Measurements from ENCODE around the gene MEGF11.

DNA sequence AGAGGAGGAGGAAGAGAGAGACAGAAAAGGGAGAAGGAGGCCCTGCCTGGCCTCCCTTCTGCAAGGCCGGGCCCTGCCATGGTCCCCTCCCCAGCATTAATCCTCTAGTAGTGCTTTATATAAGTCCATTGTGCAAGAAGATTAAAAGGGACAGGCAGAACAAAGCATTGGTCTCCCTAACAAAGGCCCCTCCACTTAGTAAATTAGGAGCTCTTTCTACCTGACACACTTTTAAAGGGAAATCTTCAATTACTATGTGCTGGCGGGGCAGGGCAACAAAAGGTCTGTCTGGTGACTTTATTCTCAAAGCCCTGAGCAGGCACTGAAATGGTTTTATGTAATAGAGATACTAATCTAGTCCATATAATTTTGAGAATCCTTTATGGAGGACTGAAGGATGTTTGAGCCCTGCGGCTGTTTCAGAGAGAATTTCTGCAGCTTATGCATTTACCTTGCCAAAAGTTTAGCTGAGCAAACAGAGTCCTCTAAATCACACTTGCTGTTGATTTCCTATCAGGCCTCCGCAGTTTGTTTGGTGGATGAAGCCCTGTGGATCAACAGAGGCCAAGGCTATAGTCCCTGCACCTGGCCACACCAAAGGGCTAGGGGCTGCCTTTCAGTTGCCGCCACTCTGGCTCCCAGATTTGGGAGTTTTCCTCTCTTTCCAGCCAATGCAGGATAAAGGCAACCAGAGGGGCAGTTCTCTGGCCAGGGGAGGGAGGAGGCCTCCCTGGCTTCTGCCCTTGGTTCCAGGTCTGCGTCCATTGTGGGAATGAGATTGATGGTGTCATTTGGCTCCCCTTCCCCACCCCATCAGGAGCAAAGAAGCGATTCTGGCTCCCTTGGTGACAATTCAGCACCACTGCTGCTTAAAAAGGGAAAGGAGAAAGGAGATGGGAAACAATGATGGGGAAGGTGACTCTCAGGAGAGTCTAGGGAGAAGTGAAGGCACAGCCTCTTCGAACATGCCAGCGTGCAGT lies 148.0 kb downstream of the MEGF11 start:
- TF ChIP-seq POLR2A (IDR thresholded peaks at IDR 0.05) = no peak
- TF ChIP-seq, protein P1, sequence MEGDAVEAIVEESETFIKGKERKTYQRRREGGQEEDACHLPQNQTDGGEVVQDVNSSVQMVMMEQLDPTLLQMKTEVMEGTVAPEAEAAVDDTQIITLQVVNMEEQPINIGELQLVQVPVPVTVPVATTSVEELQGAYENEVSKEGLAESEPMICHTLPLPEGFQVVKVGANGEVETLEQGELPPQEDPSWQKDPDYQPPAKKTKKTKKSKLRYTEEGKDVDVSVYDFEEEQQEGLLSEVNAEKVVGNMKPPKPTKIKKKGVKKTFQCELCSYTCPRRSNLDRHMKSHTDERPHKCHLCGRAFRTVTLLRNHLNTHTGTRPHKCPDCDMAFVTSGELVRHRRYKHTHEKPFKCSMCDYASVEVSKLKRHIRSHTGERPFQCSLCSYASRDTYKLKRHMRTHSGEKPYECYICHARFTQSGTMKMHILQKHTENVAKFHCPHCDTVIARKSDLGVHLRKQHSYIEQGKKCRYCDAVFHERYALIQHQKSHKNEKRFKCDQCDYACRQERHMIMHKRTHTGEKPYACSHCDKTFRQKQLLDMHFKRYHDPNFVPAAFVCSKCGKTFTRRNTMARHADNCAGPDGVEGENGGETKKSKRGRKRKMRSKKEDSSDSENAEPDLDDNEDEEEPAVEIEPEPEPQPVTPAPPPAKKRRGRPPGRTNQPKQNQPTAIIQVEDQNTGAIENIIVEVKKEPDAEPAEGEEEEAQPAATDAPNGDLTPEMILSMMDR (IDR thresholded peaks at IDR 0.05 in 8 of 11, conservative IDR thresholded peaks at IDR 0.05 in 3 of 11) = no peak
